Hepatocyte (in vitro differentiated cells): Measurements from ENCODE around the gene TMEM218. TPM values are rescaled to one million over a fixed set of nuclear protein-coding genes. Genes with fewer than 3 reads are reported as not detected.

Experiments used
- DNase-seq: peaks from one replicate; pipeline ENCODE4 v3.0.0-alpha.2; 2016; ENCODE audit warnings: low spot score
- H2AFZ ChIP-seq: fragments of 200-600 bp; sonication (generic); 2 replicates; pipeline ENCODE4 v1.6.0; 2016; ENCODE audit warnings: antibody characterized with exemption, mild to moderate bottlenecking
- H3K27ac ChIP-seq: fragments of 200-600 bp; sonication (generic); 2 replicates; pipeline ENCODE4 v1.5.1; 2016; ENCODE audit warnings: mild to moderate bottlenecking
- H3K27me3 ChIP-seq: fragments of 200-600 bp; sonication (generic); 2 replicates; pipeline ENCODE4 v1.6.1; 2016
- H3K36me3 ChIP-seq: fragments of 200-600 bp; sonication (generic); replicated peaks from 2 replicates; pipeline ENCODE4 v1.5.1; 2016; ENCODE audit warnings: low read depth; ENCODE audit not compliant: insufficient read depth
- H3K4me1 ChIP-seq: fragments of 200-600 bp; sonication (generic); 2 replicates; pipeline ENCODE4 v1.5.1; 2016; ENCODE audit warnings: mild to moderate bottlenecking, moderate library complexity; ENCODE audit not compliant: insufficient read depth
- H3K4me2 ChIP-seq: fragments of 200-600 bp; sonication (generic); 2 replicates; pipeline ENCODE4 v1.6.0; 2016
- H3K4me3 ChIP-seq: fragments of 200-600 bp; sonication (generic); 2 replicates; pipeline ENCODE4 v1.5.1; 2016; ENCODE audit warnings: mild to moderate bottlenecking
- H3K79me2 ChIP-seq: fragments of 200-600 bp; sonication (generic); 2 replicates; pipeline ENCODE4 v1.6.0; 2017; ENCODE audit warnings: mild to moderate bottlenecking
- H3K9me2 ChIP-seq: fragments of 200-600 bp; sonication (generic); replicated peaks from 2 replicates; pipeline ENCODE4 v1.6.0; 2017; ENCODE audit warnings: mild to moderate bottlenecking; ENCODE audit not compliant: insufficient read depth
- H3K9me3 ChIP-seq: fragments of 200-600 bp; sonication (generic); 2 replicates; pipeline ENCODE4 v1.5.1; 2016; ENCODE audit warnings: low read depth, mild to moderate bottlenecking
- H4K20me1 ChIP-seq: fragments of 200-600 bp; sonication (generic); 2 replicates; pipeline ENCODE4 v1.6.0; 2016; ENCODE audit warnings: mild to moderate bottlenecking; ENCODE audit not compliant: insufficient read depth, poor library complexity, severe bottlenecking
- EZH2 ChIP-seq: fragments of 200-600 bp; sonication (generic); IDR thresholded peaks from 2 replicates; pipeline ENCODE4 v1.6.1; 2016; ENCODE audit warnings: antibody characterized with exemption, mild to moderate bottlenecking, borderline replicate concordance
- EZH2phosphoT487 ChIP-seq: fragments of 200-600 bp; sonication (generic); IDR thresholded peaks from one replicate; pipeline ENCODE4 v1.6.1; 2018; ENCODE audit warnings: antibody characterized with exemption, mild to moderate bottlenecking, low read depth, moderate library complexity; ENCODE audit not compliant: unreplicated experiment, severe bottlenecking
- WGBS: methylation state at CpG from one replicate; pipeline ENCODE4 v1.1.6; 2016; ENCODE audit warnings: low lambda C conversion rate; ENCODE audit errors: missing lambda C conversion rate; 5-methylcytosine and 5-hydroxymethylcytosine counted together
- polyA plus RNA-seq: library from polyadenylated mRNA; unstranded; fragments of >200 nt; fragmentation: Nextera tagmentation; extraction: Ambion mirVana; gene quantifications from 2 replicates; pipeline ENCODE4 v1.2.1, GENCODE V29; 2016
- total RNA-seq: library from RNA; depleted of rRNA; stranded (reverse); fragments of >200 nt; gene quantifications from 2 replicates; pipeline ENCODE4 v1.2.3, GENCODE V29; 2014
- TF ChIP-seq, protein P1 (sequence below): fragments of 200-600 bp; sonication (generic); IDR thresholded peaks from 2 replicates; pipeline ENCODE4 v1.5.1; 2016; ENCODE audit warnings: antibody characterized with exemption, mild to moderate bottlenecking; ENCODE audit not compliant: poor library complexity

TMEM218 gene
- total and polyA plus RNA-seq, 2 experiments from 2014 or later, result 20.6 to 20.7 TPM

DNA sequence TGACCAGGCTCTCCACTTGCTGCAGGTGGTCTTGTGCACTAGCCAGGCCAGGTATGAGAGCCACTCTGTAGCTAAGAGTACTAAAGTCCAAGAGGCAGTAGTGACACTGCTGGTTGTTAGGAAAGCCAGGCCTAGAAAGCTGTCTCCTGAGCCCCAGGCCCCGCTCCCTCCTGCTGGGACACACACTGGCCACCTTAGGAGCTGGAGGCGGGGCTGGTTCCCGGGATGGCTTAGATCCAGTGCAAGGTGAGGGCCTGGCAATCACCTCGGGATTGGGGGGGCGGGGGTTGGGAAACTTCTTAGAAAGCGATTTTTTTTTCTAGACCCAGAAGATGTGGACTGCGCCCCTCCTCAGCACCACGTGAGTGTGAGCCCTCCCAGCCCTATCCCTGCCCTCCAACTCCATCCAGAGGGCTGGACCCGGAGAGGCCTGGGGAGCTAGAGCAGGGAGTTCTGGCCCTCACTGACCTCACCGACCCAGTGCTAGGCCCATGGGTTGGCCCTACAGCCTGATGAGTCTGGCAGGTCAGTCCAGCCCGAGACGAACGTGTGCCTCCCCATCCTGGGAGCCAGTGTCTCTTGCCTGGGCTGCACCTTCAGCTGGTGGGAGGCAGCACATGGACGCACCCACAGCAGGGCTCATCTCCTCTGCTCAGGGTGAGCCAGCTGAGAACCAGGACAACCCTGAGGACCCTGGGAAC is 30.2 kb downstream of the TMEM218 start:
- Histone ChIP-seq H3K79me2 (no peaks in the 10 kb centered on the region), H4K20me1 (no peaks in the 10 kb centered on the region), H3K36me3 (no peaks in the 10 kb centered on the region), H3K27me3 (no peaks in the 10 kb centered on the region), H2AFZ (no peak overlapping the region), H3K4me2 (no peak overlapping the region), H3K4me3 (no peak overlapping the region), H3K9me2 (no peaks in the 10 kb centered on the region), H3K4me1 (no peaks in the 10 kb centered on the region), H3K27ac (no peak overlapping the region), H3K9me3 (no peaks in the 10 kb centered on the region)
- TF ChIP-seq EZH2phosphoT487, result no peak
- TF ChIP-seq, protein P1, sequence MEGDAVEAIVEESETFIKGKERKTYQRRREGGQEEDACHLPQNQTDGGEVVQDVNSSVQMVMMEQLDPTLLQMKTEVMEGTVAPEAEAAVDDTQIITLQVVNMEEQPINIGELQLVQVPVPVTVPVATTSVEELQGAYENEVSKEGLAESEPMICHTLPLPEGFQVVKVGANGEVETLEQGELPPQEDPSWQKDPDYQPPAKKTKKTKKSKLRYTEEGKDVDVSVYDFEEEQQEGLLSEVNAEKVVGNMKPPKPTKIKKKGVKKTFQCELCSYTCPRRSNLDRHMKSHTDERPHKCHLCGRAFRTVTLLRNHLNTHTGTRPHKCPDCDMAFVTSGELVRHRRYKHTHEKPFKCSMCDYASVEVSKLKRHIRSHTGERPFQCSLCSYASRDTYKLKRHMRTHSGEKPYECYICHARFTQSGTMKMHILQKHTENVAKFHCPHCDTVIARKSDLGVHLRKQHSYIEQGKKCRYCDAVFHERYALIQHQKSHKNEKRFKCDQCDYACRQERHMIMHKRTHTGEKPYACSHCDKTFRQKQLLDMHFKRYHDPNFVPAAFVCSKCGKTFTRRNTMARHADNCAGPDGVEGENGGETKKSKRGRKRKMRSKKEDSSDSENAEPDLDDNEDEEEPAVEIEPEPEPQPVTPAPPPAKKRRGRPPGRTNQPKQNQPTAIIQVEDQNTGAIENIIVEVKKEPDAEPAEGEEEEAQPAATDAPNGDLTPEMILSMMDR, result no peak
- no peak for TF ChIP-seq EZH2
- WGBS, result 83% methylated on average over 11 of the region's 14 CpGs
- DNase-seq, result no peak

DNA sequence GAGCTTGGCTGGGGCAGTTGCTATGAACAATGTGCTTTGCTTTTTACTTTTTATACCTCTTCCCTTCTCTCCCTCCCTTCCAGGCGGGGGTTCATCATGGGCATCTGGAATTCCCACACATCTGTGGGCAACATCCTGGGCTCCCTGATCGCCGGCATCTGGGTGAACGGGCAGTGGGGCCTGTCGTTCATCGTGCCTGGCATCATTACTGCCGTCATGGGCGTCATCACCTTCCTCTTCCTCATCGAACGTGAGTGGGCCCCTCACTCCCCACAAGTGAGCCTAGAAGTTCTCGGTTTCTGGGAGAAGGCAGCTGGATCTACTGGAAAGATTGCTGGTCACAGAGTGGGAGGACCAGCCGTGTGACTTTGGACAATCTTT is 30.9 kb downstream of the TMEM218 start:
- TF ChIP-seq, protein P1, result no peak
- TF ChIP-seq EZH2phosphoT487, result no peak
- no peak for TF ChIP-seq EZH2
- H3K36me3 ChIP-seq, result no peaks in the 10 kb centered on the region
- WGBS, result 92% methylated on average over 12 of the region's 12 CpGs

DNA sequence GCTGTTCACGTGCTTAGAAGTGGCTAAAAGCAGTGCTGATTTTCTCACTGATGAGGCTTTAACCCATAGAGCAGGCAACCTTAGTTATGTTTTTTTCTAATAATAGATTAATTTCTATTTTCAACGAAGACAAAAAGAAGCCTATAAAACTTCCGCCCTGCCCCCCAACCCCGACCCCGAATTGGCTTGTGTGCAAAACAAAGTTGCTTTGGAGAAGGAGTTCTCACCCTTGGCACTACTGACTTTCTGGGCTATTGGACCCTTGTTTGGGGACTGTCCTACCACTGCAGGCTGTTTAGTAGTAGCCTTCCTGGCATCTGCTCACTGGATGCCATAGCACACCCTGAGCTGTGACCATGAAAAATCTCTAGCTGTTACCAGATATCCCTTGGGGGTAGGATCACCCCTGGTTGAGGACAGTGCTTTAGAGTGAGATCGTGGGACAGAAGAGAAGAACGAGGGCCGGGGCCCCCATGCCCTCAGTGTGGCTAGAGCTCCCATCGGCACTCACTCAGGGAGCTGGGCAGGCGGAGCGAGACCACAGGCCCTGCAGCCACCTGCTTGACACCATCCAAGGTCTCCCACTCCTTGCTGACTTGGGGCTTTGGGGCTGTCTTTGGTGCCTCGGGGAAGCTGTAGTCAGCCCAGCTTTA is 31.4 kb downstream of the TMEM218 start:
- no peak overlapping the region for H3K27ac ChIP-seq
- H3K27me3 ChIP-seq, result no peaks in the 10 kb centered on the region
- no peak for DNase-seq
- H3K9me3 ChIP-seq, result no peaks in the 10 kb centered on the region
- H4K20me1 ChIP-seq, result no peaks in the 10 kb centered on the region
- H3K36me3 ChIP-seq, result no peaks in the 10 kb centered on the region
- H3K4me3 ChIP-seq, result no peak overlapping the region
- H3K4me2 ChIP-seq, result no peak overlapping the region
- no peak for TF ChIP-seq EZH2phosphoT487
- no peak for TF ChIP-seq EZH2
- TF ChIP-seq, protein P1, result no peak
- no peaks in the 10 kb centered on the region for H3K9me2 ChIP-seq
- no peak overlapping the region for H2AFZ ChIP-seq
- 91% methylated on average over 12 of the region's 12 CpGs for WGBS
- no peaks in the 10 kb centered on the region for H3K79me2 ChIP-seq
- H3K4me1 ChIP-seq, result no peaks in the 10 kb centered on the region

More for the DNA sequence above, 30.9 kb downstream of the TMEM218 start:
- no peak for DNase-seq
- Histone ChIP-seq H3K79me2 (no peaks in the 10 kb centered on the region), H3K4me3 (no peak overlapping the region), H3K9me3 (no peaks in the 10 kb centered on the region), H3K9me2 (no peaks in the 10 kb centered on the region), H3K27me3 (no peaks in the 10 kb centered on the region), H2AFZ (no peak overlapping the region), H3K27ac (no peak overlapping the region), H4K20me1 (no peaks in the 10 kb centered on the region), H3K4me1 (no peaks in the 10 kb centered on the region), H3K4me2 (no peak overlapping the region)
